Dedifferentiated amniotic fluid mesenchymal stem cell (primary cell): ENCODE measurements around the gene POLRMT.
"Not testable (repeated sequence)": the region's sequence is repeated elsewhere in the genome, so short reads cannot be mapped to it uniquely, and the experiment has no call there.

Experiments used
- DNase-seq: peaks from one replicate; pipeline ENCODE4 v3.0.0-alpha.2; 2016; ENCODE audit errors: extremely low spot score

POLRMT gene

GRCh38 chr19:633068-633785, at the start of gene POLRMT:
TSS of gene POLRMT (minus strand) at chr19:633537. CDS start at chr19:633512, 25 bp downstream.
- DNase-seq, result peak; percentile 98

- DNase-seq, result no peak
Measured at GRCh38 chr19:682678-683320, 49.5 kb upstream of the POLRMT start.

GRCh38 chr19:681029-682019, 48.0 kb upstream of the POLRMT start:
- no peak for DNase-seq

DNA sequence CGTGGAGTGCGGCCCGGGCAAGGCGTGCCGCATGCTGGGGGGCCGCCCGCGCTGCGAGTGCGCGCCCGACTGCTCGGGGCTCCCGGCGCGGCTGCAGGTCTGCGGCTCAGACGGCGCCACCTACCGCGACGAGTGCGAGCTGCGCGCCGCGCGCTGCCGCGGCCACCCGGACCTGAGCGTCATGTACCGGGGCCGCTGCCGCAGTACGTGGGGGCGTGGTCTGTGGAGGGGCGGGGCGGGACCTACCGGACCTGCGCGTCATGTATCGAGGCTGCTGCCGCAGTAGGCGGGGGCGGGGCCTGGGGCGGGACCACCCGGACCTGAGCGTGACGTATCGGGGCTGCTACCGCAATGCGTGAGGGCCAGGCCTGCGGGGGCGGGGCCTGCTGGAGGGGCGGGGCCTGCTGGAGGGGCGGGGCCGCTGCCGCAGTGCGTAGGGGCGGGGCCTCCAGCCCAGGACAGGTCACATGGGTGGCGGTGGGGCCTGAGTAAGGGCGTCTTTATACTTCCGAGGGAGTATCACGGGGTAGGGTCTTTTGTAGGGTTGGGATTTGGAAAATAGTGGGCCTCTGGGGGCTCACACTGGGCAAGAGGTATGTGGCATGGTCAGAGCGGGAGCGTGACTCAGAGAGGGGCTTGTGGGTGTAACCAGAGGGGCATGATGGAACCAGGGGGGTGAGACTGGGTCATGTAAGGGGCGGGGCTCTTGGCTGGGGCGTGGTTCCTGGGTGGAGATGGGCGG, 47.1 kb upstream of the POLRMT start:
- peak; percentile 96 for DNase-seq

- DNase-seq, result peak; percentile 60
Measured at GRCh38 chr19:679418-680286, 46.3 kb upstream of the POLRMT start.

GRCh38 chr19:678791-679388, 45.6 kb upstream of the POLRMT start:
- DNase-seq, result no peak

DNA sequence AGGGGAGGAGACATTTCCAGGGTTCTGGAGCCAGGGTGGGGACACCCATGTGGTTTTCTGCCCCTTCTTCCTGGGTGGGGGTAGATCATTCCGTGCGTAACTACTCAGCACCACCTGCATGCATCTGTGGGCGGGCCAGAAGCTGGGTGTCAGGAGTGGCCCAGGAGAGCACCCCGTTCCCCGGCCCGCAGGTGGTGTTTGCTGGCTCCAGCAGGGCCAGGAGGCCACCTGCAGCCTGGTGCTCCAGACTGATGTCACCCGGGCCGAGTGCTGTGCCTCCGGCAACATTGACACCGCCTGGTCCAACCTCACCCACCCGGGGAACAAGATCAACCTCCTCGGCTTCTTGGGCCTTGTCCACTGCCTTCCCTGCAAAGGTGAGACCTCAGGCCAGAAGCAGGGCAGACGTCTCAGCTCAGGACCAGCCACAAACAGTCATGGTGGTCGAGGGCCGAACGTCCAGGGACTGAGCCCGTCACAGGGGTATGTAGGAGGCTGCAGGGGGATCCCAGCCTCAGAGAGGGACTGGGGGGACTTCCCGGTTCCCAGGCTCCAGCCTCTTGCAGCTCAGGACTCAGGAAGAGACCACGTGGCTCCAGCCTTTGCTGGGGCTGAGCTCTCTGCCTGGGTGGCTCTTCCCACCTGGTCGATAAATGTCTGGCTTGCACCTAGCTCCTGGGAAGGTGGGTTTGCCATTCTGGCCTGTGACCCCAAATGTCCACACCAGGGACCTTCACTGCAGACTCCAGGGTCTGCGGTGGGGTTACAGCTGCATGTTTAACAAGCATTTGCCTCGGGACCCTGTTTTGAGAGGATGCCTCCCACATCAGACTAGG, 44.5 kb upstream of the POLRMT start:
- DNase-seq, result no peak

DNA sequence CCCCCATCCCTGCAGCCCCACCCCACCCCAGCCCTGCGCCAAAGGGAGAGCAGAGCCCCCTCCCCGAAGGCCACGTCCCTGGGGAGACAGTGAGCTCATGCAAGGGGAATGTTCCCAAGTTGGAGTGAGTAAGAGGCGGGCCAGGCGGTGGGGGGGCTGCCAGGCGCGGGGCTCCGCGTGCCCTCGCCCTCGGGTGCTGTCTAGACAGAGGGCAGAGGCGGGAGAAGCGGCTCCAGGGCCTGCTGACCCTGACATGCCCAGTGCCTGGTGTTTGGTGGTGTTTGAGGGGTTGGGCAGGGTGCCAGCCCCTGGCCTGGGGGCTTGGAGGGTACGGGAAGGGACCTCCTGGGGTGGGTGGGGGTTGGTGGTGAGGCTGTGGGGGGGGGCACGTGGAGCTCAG, 43.9 kb upstream of the POLRMT start:
- DNase-seq, result peak; percentile 59

DNA sequence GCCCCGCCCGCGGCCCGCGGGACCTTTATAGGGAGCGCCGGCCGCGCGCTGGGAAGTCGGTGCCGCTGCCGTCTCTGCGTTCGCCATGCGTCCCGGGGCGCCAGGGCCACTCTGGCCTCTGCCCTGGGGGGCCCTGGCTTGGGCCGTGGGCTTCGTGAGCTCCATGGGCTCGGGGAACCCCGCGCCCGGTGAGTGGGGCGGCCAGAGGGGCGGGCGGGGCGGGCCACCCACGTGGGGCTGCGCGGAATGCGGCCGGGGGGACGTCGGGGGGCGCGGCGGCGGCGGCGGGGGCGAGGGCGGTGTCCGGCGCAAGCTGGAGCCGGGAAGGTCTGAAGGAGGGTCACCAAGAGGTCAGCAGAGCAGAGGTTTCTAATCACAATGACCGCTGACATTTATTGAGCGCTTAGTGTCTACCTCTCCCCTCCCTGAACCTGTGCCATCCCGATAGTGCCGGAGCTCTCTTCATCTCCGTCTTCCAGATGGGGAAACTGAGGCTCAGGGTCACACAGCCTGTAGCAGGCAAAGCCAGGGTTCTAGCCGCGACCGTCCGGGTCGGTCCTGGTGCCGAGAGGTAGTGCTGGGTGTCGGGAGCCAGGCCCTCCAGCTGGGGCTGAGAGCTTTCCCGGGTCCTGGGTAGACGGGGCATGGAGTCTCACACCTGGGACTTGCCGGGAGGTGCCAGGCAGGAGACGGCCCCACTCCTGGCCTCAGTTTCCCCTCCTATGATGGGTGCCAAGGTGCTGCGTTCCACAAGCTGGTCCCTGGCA, 43.2 kb upstream of the POLRMT start, which contains the start of gene FSTL3:
TSS of gene FSTL3 (plus strand) at position 54 of the 767 bp plus-strand sequence. CDS start at position 86, 32 bp downstream.
- no peak for DNase-seq

- no peak for DNase-seq
Measured at GRCh38 chr19:676007-676338, 42.6 kb upstream of the POLRMT start.

DNA sequence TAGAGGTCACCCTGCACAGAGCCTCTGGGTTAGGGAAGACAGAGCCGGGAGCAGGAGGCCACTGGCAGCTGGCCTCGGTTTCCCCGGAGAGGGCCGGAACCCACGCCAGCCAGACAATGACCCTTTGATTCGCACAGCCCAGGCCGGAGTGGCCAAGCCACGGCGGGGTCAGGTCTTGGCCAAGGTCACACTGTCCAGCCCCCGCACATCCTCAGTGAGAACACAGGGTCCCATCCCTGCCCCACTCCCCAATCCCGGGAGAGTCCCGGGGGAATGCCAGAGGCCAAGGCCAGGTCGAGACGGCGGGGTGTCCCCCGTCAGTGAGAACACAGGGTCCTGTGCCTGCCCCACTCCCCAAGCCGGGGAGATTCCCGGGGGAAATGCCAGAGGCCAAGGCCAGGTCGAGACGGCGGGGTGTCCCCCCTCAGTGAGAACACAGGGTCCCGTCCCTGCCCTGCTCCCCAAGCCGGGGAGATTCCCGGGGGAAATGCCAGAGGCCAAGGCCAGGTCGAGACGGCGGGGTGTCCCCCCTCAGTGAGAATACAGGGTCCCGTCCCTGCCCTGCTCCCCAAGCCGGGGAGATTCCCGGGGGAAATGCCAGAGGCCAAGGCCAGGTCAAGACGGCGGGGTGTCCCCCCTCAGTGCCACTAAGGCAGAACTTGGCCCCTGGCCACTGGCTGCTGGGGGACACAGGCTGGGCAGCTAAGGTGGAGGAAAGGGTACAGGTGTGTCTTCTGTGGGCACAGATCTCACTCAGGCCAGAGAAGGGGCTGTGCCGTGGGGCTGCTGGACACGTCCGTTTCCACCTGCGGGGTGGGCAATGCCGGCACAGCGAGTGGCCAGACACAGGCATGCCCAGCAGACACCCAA, 41.2 kb upstream of the POLRMT start:
- DNase-seq, result no peak

- no peak for DNase-seq
Measured at GRCh38 chr19:670609-671075, 37.3 kb upstream of the POLRMT start.

DNA sequence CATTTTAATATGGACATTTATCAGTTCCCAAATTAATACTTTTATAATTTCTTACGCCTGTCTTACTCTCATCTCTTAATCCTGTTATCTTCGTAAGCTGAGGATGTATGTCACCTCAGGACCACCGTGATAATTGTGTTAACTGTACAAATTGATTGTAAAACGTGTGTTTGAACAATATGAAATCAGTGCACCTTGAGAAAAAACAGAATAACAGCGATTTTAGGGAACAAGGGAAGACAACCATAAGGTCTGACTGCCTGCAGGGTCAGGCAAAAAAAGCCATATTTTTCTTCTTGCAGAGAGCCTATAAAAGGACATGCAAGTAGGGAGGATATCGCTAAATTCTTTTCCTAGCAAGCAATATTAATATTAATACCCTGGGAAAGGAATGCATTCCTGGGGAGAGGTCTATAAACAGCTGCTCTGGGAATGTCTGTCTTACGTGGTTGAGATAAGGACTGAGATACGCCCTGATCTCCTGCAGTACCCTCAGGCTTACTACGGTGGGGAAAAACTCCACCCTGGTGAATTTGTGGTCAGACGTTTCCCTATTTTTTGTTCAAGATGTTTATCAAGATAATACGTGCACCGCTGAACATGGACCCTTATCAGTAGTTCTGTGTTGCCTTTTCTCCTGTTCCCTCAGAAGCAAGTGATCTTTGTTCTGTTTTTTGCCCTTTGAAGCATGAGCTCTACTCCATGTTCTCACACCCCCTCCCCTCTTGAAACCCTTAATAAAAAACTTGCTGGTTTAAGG, 35.5 kb upstream of the POLRMT start:
- not testable (repeated sequence) for DNase-seq

GRCh38 chr19:666985-667573, 33.7 kb upstream of the POLRMT start:
- DNase-seq, result not testable (repeated sequence)

DNA sequence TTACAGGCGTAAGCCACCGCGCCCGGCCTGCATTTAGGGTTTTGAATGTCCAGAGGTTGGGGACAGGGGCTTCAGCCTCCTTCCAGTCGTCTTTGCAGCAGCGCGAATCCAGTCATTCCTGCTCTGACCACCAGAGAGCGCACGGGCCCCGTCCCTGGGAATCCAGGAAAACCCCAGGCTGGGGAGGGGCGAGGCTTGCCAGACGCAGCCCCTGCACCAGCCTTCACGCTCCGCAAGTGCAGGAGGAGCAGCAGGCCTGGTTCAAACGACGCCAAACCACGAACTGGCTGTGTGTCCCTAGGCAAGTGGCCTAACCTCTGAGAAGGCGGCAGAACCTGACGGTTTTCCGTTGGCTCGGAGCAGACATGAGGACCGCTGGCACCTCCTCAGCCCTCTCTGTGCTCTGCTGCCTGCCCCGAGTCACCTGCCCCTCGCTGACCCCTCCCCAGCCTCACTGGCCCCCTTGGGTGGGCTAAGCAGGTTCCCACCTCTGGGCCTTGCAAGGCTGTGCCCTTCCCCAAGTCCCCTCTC, 31.6 kb upstream of the POLRMT start:
- peak; percentile 78 for DNase-seq

DNA sequence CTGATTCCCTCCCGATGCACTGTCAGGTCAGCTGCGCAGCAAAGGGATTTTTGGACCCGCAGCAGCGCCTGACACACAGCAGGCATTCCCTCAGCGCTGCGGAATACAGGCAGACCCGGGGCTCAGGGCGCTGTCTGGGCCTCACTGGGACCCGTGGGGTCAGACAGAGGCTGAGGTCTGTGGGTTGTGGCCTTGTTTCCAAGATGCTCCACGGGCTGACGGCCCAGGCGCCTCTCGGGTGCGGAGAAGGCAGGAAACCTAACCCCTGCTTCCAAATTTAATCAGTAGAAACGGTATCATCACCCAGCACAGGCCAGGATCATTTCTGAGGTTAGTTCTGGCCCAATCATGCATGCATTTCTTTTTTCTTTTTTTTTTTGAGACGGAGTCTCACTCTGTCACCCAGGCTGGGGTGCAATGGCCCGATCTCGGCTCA, 30.4 kb upstream of the POLRMT start:
- no peak for DNase-seq
